Activated naive CD8-positive, alpha-beta T cell treated with anti-CD3 and anti-CD28 coated beads, Interleukin-2, amount 10 ng/mL, durations not matched to agents 7 days and 5 days (primary cell): ENCODE measurements around the gene D2HGDH. TPM values are rescaled to one million over a fixed set of nuclear protein-coding genes. Genes with fewer than 3 reads are reported as not detected.
"Not testable (repeated sequence)": the region's sequence is repeated elsewhere in the genome, so short reads cannot be mapped to it uniquely, and the experiment has no call there.

ENCODE experiments used
- ATAC-seq: fragments of 150-1000 bp; cut with Tn5 transposase; one replicate; pipeline ENCODE4 v1.10.0; 2021; ENCODE audit warnings: low read depth, moderate library complexity
- POLR2A ChIA-PET: fragments of 350-600 bp; sonication (Branson Sonifier 250); formaldehyde crosslinking; loops from one replicate; lab custom pipeline; 2021; ENCODE audit warnings: antibody characterized with exemption; lab: Charles Lee
- DNase-seq: peaks from one replicate; pipeline ENCODE4 v3.0.0; 2021
- H3K27ac Mint-ChIP-seq: one replicate; pipeline ENCODE4 v1.8.0; 2022; ENCODE audit warnings: mild to moderate bottlenecking, mixed read lengths
- H3K27me3 Mint-ChIP-seq: one replicate; pipeline ENCODE4 v1.8.0; 2022; ENCODE audit warnings: mild to moderate bottlenecking, moderate library complexity, mixed read lengths
- H3K36me3 Mint-ChIP-seq: one replicate; pipeline ENCODE4 v1.8.0; 2021; ENCODE audit warnings: mild to moderate bottlenecking, mixed read lengths
- H3K4me1 Mint-ChIP-seq: one replicate; pipeline ENCODE4 v1.8.0; 2021; ENCODE audit warnings: mixed read lengths
- H3K4me3 Mint-ChIP-seq: one replicate; pipeline ENCODE4 v1.8.0; 2022; ENCODE audit warnings: mild to moderate bottlenecking, moderate library complexity, mixed read lengths
- H3K9me3 Mint-ChIP-seq: one replicate; pipeline ENCODE4 v1.8.0; 2021; ENCODE audit warnings: mixed read lengths
- total RNA-seq, 2 experiments: library from RNA; stranded (reverse); gene quantifications; one replicate each; pipeline ENCODE4 v1.2.3, GENCODE V29; 2021

D2HGDH gene
- total RNA-seq, 2 experiments from 2014 or later: 44.2 to 46.2 TPM

- H3K4me1 Mint-ChIP-seq: peaks cover 16% of the 10 kb centered on the region
- H3K36me3 Mint-ChIP-seq: no peaks in the 10 kb centered on the region
- H3K27ac Mint-ChIP-seq: no peak overlapping the region
- no peak for DNase-seq
- H3K4me3 Mint-ChIP-seq: no peak overlapping the region
- no peak for ATAC-seq
- POLR2A ChIA-PET: interaction anchor here (1.1 kb wide), 1 partner anchor 29 kb away, joined by 3 read pairs; the partner anchor contains the start of gene ING5
- H3K9me3 Mint-ChIP-seq: no peaks in the 10 kb centered on the region
- H3K27me3 Mint-ChIP-seq: no peaks in the 10 kb centered on the region
Observed at GRCh38 chr2:241730671-241731293, 3.6 kb upstream of the D2HGDH start.

GRCh38 chr2:241732513-241733186, 1.8 kb upstream of the D2HGDH start:
- Mint-ChIP-seq H3K4me1 (peaks cover 22% of the 10 kb centered on the region), H3K4me3 (peak overlapping the region; percentile 24), H3K27ac (peak overlapping the region; percentile 62)
- H3K27me3 Mint-ChIP-seq, H3K36me3 Mint-ChIP-seq, H3K9me3 Mint-ChIP-seq, ATAC-seq: not testable (repeated sequence)
- DNase-seq: peak; percentile 69
- POLR2A ChIA-PET: interaction anchor here (0.9 to 2.7 kb wide), 3 partner anchors 8 to 95 kb away, joined by 3 to 24 read pairs (median 5); partner anchors contain the start of genes ATG4B, ING5 and THAP4

- peaks cover 27% of the 10 kb centered on the region for H3K4me1 Mint-ChIP-seq
- ATAC-seq (no peak), DNase-seq (no peak)
- peak overlapping the region; percentile 75 for H3K27ac Mint-ChIP-seq
- H3K4me3 Mint-ChIP-seq: peak overlapping the region; percentile 58
- POLR2A ChIA-PET: interaction anchor here (0.7 to 2.7 kb wide), 9 partner anchors 9 to 135 kb away, joined by 3 to 24 read pairs (median 5); partner anchors contain the start of genes ATG4B, DTYMK, ING5 and THAP4
- peaks cover 4% of the 10 kb centered on the region for H3K36me3 Mint-ChIP-seq
- no peaks in the 10 kb centered on the region for H3K27me3 Mint-ChIP-seq
- H3K9me3 Mint-ChIP-seq: no peaks in the 10 kb centered on the region
Observed at GRCh38 chr2:241733391-241734207, 831 bp upstream of the D2HGDH start.

GRCh38 chr2:241734208-241734466, 293 bp upstream of the D2HGDH start:
- Mint-ChIP-seq H3K36me3 (peaks cover 4% of the 10 kb centered on the region), H3K9me3 (no peaks in the 10 kb centered on the region), H3K4me1 (peaks cover 28% of the 10 kb centered on the region), H3K4me3 (peak overlapping the region; percentile 58), H3K27me3 (no peaks in the 10 kb centered on the region), H3K27ac (peak overlapping the region; percentile 58)
- DNase-seq: no peak
- POLR2A ChIA-PET: interaction anchor here (0.7 to 2.7 kb wide), 11 partner anchors 9 to 134 kb away, joined by 3 to 24 read pairs (median 5); partner anchors contain the start of genes ATG4B, DTYMK, ING5 and THAP4
- no peak for ATAC-seq

GRCh38 chr2:241736111-241736510, 1.7 kb downstream of the D2HGDH start:
- no peak for ATAC-seq
- H3K36me3 Mint-ChIP-seq: peaks cover 4% of the 10 kb centered on the region
- H3K27me3 Mint-ChIP-seq: no peaks in the 10 kb centered on the region
- POLR2A ChIA-PET: interaction anchor here (1.0 kb wide), 1 partner anchor 108 kb away, joined by 3 read pairs; no protein-coding TSS in a partner anchor
- no peak overlapping the region for H3K27ac Mint-ChIP-seq
- H3K4me3 Mint-ChIP-seq: peak overlapping the region; percentile 81
- H3K4me1 Mint-ChIP-seq: peaks cover 35% of the 10 kb centered on the region
- DNase-seq: no peak
- no peaks in the 10 kb centered on the region for H3K9me3 Mint-ChIP-seq

DNA sequence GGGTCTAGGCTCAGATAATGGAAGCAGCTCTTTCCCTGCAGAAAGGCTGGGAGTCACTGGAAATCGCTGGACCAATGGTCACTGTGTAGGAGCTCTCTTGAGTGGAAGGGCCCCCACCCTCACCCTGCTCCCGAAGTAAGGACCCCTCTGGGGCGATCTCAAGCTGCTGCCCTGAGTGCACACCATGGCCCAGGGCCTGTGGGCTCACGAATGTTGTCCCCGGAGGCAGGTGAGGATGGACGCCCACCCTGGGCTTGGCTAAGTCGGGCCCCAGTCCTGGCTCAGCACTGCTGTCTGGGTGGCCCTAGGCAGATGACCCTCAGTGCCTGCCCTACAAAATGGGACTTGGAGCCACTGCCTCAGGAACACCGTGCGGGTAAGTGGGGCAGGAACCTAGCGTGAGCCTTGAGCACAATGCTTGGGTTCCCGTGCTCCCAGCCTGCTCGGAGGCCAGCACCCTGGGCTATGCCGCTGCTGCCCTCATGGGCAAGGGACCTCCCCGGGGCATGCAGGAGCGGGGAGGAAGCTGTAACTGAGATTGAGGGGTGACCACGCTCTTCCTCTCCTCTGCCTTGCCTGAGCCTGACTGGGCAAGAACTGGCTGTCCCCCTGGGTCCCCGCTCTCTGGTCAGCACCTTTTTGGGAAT, 3.7 kb downstream of the D2HGDH start:
- POLR2A ChIA-PET: no interaction called here

DNA sequence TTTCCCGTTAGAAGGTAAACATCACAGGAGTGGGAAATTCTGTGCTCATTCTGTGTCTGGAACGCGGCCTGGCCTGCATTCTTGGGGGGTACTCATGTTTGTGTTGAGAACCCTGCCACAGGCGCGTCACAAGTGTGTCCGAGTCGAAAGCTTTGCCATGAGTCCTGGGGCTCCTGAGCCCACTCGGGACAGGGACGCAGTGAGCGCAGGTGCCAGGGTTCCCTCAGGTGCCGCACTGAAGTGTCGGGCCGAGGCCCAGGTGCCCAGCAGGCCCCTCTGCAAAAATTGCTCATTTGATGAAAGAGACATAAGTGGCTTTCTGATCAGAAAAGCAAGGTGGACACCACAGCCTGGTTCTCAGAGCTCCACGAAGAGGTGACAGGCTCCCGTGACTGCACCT, 4.7 kb downstream of the D2HGDH start:
- Mint-ChIP-seq H3K27ac (no peak overlapping the region), H3K4me3 (no peak overlapping the region), H3K27me3 (no peaks in the 10 kb centered on the region), H3K9me3 (no peaks in the 10 kb centered on the region), H3K36me3 (peaks cover 6% of the 10 kb centered on the region), H3K4me1 (peaks cover 30% of the 10 kb centered on the region)
- POLR2A ChIA-PET: interaction anchor here (1.0 kb wide), 1 partner anchor 64 kb away, joined by 3 read pairs; no protein-coding TSS in a partner anchor
- no peak for ATAC-seq
- DNase-seq: no peak

More for the DNA sequence above, 3.7 kb downstream of the D2HGDH start:
- H3K27me3 Mint-ChIP-seq: no peaks in the 10 kb centered on the region
- no peak for DNase-seq
- no peak overlapping the region for H3K4me3 Mint-ChIP-seq
- ATAC-seq: no peak
- H3K36me3 Mint-ChIP-seq: peaks cover 6% of the 10 kb centered on the region
- H3K27ac Mint-ChIP-seq: no peak overlapping the region
- H3K9me3 Mint-ChIP-seq: no peaks in the 10 kb centered on the region
- H3K4me1 Mint-ChIP-seq: peaks cover 30% of the 10 kb centered on the region

- Mint-ChIP-seq H3K36me3 (peaks cover 9% of the 10 kb centered on the region), H3K4me3 (peak overlapping the region; percentile 47), H3K4me1 (peaks cover 30% of the 10 kb centered on the region), H3K27ac (peak overlapping the region; percentile 58), H3K27me3 (no peaks in the 10 kb centered on the region), H3K9me3 (no peaks in the 10 kb centered on the region)
- DNase-seq: no peak
- no peak for ATAC-seq
- POLR2A ChIA-PET: interaction anchor here (0.7 to 1.6 kb wide), 3 partner anchors 64 to 128 kb away, joined by 3 to 4 read pairs (median 3); no protein-coding TSS in a partner anchor
Observed at GRCh38 chr2:241739651-241740050, 5.2 kb downstream of the D2HGDH start.

DNA sequence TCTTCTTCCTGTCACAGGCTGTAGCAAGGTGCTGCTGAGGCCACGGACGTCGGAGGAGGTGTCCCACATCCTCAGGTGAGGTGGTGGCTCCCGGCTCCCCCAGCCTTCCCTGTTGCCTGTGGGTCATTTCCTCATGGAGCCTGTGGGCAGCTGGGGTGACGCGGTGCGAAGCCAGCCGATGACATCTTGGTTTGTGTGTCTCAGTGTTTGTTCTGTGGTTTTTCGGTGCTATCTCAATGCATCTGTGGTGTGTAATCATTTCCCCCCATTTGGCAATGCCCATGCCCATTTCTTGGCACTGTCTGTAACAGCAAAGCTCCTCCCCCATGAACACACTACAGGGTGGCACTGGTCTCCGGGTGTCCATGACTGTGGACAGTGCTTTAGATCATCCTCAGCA, 6.6 kb downstream of the D2HGDH start:
- peaks cover 30% of the 10 kb centered on the region for H3K4me1 Mint-ChIP-seq
- no peaks in the 10 kb centered on the region for H3K27me3 Mint-ChIP-seq
- ATAC-seq (peak; percentile 33), DNase-seq (peak; percentile 50)
- peaks cover 23% of the 10 kb centered on the region for H3K36me3 Mint-ChIP-seq
- H3K4me3 Mint-ChIP-seq: peak overlapping the region; percentile 69
- no peaks in the 10 kb centered on the region for H3K9me3 Mint-ChIP-seq
- H3K27ac Mint-ChIP-seq: peak overlapping the region; percentile 11
- POLR2A ChIA-PET: interaction anchor here (0.6 to 1.6 kb wide), 3 partner anchors 22 to 127 kb away, joined by 3 to 5 read pairs (median 4); partner anchors contain the start of gene ING5

DNA sequence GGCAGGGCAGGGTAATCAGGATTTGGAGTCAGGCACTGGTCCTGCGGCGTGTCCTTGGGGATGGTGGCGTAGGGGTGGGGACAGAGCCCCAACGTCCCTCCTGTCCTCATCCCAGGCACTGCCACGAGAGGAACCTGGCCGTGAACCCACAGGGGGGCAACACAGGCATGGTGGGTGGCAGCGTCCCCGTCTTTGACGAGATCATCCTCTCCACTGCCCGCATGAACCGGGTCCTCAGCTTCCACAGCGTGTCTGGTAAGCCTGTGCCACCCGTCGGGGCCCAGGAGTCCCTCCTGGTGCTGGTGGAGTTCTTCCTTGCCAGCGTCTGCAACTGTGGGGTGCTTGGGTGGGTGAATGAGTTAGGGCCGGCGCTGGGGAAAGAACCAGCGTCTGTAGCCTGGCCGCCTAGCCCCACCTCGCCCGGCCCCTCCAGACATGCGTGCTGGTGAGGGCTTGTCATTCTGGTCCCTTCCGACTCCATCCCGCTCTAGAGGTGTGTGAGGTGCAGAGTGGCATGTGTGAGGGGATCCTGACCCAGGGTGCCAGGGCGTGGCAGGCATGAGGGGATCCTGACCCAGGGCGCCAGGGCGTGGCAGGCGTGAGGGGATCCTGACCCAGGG, 8.0 kb downstream of the D2HGDH start:
- no peaks in the 10 kb centered on the region for H3K9me3 Mint-ChIP-seq
- DNase-seq (no peak), ATAC-seq (no peak)
- H3K27ac Mint-ChIP-seq: no peak overlapping the region
- H3K36me3 Mint-ChIP-seq: peaks cover 31% of the 10 kb centered on the region
- no peak overlapping the region for H3K4me3 Mint-ChIP-seq
- H3K27me3 Mint-ChIP-seq: no peaks in the 10 kb centered on the region
- POLR2A ChIA-PET: no interaction called here
- H3K4me1 Mint-ChIP-seq: peaks cover 28% of the 10 kb centered on the region

DNA sequence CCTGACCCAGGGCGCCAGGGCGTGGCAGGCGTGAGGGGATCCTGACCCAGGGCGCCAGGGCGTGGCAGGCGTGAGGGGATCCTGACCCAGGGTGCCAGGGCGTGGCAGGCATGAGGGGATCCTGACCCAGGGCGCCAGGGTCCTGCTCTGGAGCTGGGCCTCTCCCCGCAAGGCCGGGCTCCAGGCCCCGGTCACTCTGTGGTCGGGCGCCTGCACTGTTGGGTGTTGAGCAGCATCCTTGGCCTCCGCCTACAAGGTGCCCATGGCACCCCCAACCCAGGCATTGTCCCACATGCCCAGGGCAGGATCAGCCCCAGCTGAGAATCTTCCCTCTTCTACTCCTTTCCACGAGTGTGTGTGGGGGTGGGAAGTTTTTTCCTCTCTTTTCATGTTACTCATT, 8.6 kb downstream of the D2HGDH start:
- H3K9me3 Mint-ChIP-seq, POLR2A ChIA-PET, H3K27ac Mint-ChIP-seq, ATAC-seq, H3K27me3 Mint-ChIP-seq, DNase-seq, H3K4me3 Mint-ChIP-seq: not testable (repeated sequence)
- Mint-ChIP-seq H3K4me1 (peaks cover 25% of the 10 kb centered on the region), H3K36me3 (peaks cover 26% of the 10 kb centered on the region)

DNA sequence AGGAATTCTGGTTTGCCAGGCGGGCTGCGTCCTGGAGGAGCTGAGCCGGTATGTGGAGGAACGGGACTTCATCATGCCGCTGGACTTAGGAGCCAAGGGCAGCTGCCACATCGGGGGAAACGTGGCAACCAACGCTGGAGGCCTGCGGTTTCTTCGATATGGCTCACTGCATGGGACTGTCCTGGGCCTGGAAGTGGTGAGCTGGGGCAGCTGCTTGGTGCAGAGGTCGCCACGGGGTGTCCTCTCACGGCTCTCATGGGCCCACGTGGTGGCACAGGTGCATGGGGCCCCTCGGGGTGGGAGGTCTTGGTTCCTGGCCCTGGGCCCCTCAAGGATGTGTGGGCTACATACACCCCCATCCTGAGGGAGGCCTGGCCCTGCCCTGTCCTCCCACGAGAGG, 9.2 kb downstream of the D2HGDH start:
- no peak overlapping the region for H3K27ac Mint-ChIP-seq
- DNase-seq (no peak), ATAC-seq (no peak)
- H3K4me3 Mint-ChIP-seq: no peak overlapping the region
- POLR2A ChIA-PET: no interaction called here
- H3K36me3 Mint-ChIP-seq: peaks cover 26% of the 10 kb centered on the region
- H3K27me3 Mint-ChIP-seq: no peaks in the 10 kb centered on the region
- H3K9me3 Mint-ChIP-seq: no peaks in the 10 kb centered on the region
- peaks cover 23% of the 10 kb centered on the region for H3K4me1 Mint-ChIP-seq
